ENCODE data around the gene PPP1R17. TPM values are rescaled to one million over a fixed set of nuclear protein-coding genes. Genes with fewer than 3 reads are reported as not detected.

Gene PPP1R17
- total RNA-seq, 2 donors from 2014 or later = 0.44 TPM; not detected in 1

DNA sequence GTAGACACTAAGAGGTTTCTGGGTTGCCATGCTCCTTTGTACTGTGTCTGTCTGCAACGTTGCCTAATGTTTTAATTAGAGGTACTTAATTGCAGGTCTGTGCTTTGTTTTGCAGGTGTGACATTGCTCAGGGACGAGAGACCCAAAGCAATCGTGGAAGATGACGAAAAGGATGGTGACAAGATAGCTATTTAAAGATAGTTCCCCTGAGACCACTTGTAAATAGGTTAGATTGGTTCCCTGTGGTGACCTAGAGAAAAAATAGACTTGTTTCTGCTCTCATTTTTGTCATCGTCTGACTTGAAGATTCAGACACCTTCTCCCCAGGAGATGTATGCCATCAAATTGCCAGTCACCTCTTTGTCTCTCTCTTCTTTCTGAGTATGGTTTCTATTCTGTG lies 20.1 kb downstream of the PPP1R17 start:
- Mint-ChIP-seq H3K4me3 (no peak overlapping the region), H3K9me3 (peaks cover 3% of the 10 kb centered on the region), H3K36me3 (ENCODE audit: low read depth) (peaks cover 3% of the 10 kb centered on the region), H3K27me3 (ENCODE audit: insufficient read depth) (peaks cover 17% of the 10 kb centered on the region), H3K27ac (no peak overlapping the region), H3K4me1 (peaks cover 30% of the 10 kb centered on the region)
- Histone ChIP-seq H3K27me3 (ENCODE audit: control insufficient read depth, insufficient read depth, low read length, poor library complexity, severe bottlenecking) (no peaks in the 10 kb centered on the region), H3K9ac (ENCODE audit: extremely low read depth, low read length, poor library complexity, severe bottlenecking) (no peak overlapping the region), H3K27ac (ENCODE audit: low read depth, low read length) (no peak overlapping the region), H3K36me3 (ENCODE audit: control insufficient read depth, insufficient read depth, low read length) (no peaks in the 10 kb centered on the region), H3K4me1 (ENCODE audit: control insufficient read depth, insufficient read depth, low read length) (peaks cover 6% of the 10 kb centered on the region), H3K4me3 (ENCODE audit: low read length) (no peak overlapping the region), H3K9me3 (ENCODE audit: control insufficient read depth, low read length) (peaks cover 3% of the 10 kb centered on the region)
- no peak for DNase-seq
- TF ChIP-seq, protein P1, sequence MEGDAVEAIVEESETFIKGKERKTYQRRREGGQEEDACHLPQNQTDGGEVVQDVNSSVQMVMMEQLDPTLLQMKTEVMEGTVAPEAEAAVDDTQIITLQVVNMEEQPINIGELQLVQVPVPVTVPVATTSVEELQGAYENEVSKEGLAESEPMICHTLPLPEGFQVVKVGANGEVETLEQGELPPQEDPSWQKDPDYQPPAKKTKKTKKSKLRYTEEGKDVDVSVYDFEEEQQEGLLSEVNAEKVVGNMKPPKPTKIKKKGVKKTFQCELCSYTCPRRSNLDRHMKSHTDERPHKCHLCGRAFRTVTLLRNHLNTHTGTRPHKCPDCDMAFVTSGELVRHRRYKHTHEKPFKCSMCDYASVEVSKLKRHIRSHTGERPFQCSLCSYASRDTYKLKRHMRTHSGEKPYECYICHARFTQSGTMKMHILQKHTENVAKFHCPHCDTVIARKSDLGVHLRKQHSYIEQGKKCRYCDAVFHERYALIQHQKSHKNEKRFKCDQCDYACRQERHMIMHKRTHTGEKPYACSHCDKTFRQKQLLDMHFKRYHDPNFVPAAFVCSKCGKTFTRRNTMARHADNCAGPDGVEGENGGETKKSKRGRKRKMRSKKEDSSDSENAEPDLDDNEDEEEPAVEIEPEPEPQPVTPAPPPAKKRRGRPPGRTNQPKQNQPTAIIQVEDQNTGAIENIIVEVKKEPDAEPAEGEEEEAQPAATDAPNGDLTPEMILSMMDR (conservative IDR thresholded peaks at IDR 0.05) = no peak
- WGBS, 2 experiments (ENCODE audit: insufficient coverage in 1 of 2, insufficient read length in 1 of 2) = 69 to 77% methylated on average over 3 to 5 of the region's 5 CpGs

DNA sequence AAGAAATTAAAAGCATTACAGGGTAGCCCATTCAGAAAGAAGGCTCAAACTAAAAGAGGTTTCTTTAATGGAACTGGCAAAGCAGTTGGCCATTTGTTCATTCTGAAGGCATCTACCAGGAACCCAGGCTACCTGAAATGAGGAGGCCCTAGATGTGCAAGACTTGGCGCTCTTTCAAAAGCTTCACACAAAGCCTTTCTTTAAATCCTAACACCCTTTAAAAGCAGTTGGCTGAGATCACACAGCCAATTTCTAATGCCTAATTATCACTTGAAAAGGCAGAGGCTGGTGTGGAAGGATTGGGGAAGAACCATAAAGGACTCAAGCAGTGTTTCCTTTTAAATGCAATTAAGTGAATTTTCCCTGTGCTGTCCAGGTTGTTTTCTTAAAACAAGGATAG lies 23.2 kb downstream of the PPP1R17 start:
- H3K4me3 Mint-ChIP-seq = no peak overlapping the region
- Histone ChIP-seq H3K4me1 (ENCODE audit: control insufficient read depth, insufficient read depth, low read length) (peaks cover 6% of the 10 kb centered on the region), H3K27me3 (ENCODE audit: control insufficient read depth, insufficient read depth, low read length, poor library complexity, severe bottlenecking) (no peaks in the 10 kb centered on the region), H3K9me3 (ENCODE audit: control insufficient read depth, low read length) (peaks cover 6% of the 10 kb centered on the region), H3K27ac (ENCODE audit: low read depth, low read length) (peak overlapping the region; percentile 3), H3K4me3 (ENCODE audit: low read length) (no peak overlapping the region), H3K36me3 (ENCODE audit: control insufficient read depth, insufficient read depth, low read length) (no peaks in the 10 kb centered on the region), H3K9ac (ENCODE audit: extremely low read depth, low read length, poor library complexity, severe bottlenecking) (no peak overlapping the region)
- peaks cover 18% of the 10 kb centered on the region for H3K36me3 Mint-ChIP-seq (ENCODE audit: low read depth)
- WGBS, 2 experiments (ENCODE audit: insufficient coverage in 1 of 2, insufficient read length in 1 of 2) = 40% methylated on average over 1 of the region's 1 CpG; no CpG with 5 or more reads in 1 of the 2 experiments
- TF ChIP-seq, protein P1 (conservative IDR thresholded peaks at IDR 0.05) = no peak
- peaks cover 30% of the 10 kb centered on the region for H3K9me3 Mint-ChIP-seq
- H3K27me3 Mint-ChIP-seq (ENCODE audit: insufficient read depth) = peaks cover 34% of the 10 kb centered on the region
- DNase-seq = peak; percentile 66
- no peak overlapping the region for H3K27ac Mint-ChIP-seq
- H3K4me1 Mint-ChIP-seq = peaks cover 30% of the 10 kb centered on the region

DNA sequence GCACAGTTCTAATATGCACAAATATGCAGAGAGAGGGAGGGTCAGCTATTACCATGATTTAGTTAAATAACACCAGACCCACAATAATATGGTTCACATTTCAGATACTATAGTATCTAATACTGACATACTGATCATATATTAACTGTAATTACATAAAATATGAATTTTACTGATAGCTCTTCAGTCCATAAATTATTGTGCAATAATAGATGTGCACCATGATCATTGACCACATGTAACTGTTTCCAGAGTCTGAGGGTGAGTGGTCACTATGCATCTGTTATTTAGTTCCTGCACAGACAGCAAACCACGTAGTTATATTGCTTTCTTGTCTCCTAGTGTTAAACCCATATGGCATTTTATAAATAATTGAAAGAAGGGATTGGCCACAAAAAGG lies 29.3 kb downstream of the PPP1R17 start:
- H3K27me3 Mint-ChIP-seq (ENCODE audit: insufficient read depth) = peaks cover 24% of the 10 kb centered on the region
- no peak for DNase-seq

More for the DNA sequence above, 29.3 kb downstream of the PPP1R17 start:
- peaks cover 18% of the 10 kb centered on the region for H3K36me3 Mint-ChIP-seq (ENCODE audit: low read depth)
- TF ChIP-seq, protein P1 (conservative IDR thresholded peaks at IDR 0.05) = no peak
- Histone ChIP-seq H3K9ac (ENCODE audit: extremely low read depth, low read length, poor library complexity, severe bottlenecking) (no peak overlapping the region), H3K4me3 (ENCODE audit: low read length) (no peak overlapping the region), H3K27ac (ENCODE audit: low read depth, low read length) (no peak overlapping the region), H3K36me3 (ENCODE audit: control insufficient read depth, insufficient read depth, low read length) (no peaks in the 10 kb centered on the region), H3K27me3 (ENCODE audit: control insufficient read depth, insufficient read depth, low read length, poor library complexity, severe bottlenecking) (no peaks in the 10 kb centered on the region), H3K9me3 (ENCODE audit: control insufficient read depth, low read length) (peaks cover 6% of the 10 kb centered on the region), H3K4me1 (ENCODE audit: control insufficient read depth, insufficient read depth, low read length) (no peaks in the 10 kb centered on the region)
- H3K4me3 Mint-ChIP-seq = no peak overlapping the region
- H3K27ac Mint-ChIP-seq = no peak overlapping the region
- H3K9me3 Mint-ChIP-seq = peaks cover 30% of the 10 kb centered on the region
- 88 to 100% methylated on average over 1 of the region's 1 CpG for WGBS, 2 experiments (ENCODE audit: insufficient coverage in 1 of 2, insufficient read length in 1 of 2)
- H3K4me1 Mint-ChIP-seq = no peaks in the 10 kb centered on the region
